HG02885 (cell line): Measurements from ENCODE around the gene FGFBP1.

Source experiments
- ATAC-seq: cut with Tn5 transposase; IDR thresholded peaks from one replicate; pipeline ENCODE4 v1.9.1; 2021; ENCODE audit warnings: mild to moderate bottlenecking; ENCODE audit not compliant: unreplicated experiment, poor library complexity

The FGFBP1 gene

DNA sequence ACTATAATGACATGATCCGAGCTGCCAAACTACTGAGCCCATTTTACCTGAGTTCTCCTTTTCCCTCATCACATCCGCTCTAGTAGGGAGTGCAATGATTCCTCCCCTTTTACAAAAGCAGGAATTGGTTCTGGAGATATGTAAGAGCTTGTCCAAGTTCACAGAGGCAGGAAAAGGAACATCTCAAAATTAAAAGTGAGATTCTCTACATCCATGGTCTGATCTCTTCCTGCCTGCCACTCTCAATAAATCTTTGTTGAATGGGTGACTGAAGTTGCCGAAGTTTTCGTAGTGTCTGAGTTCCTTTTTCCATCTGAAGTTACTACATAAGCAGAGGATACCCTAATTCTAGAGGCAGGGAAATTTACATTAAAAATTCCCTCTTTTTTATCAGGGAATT lies at the start of gene FGFBP1:
Gene FGFBP1, minus strand, starts transcription at position 101 of the 400 bp plus-strand sequence. CDS start 2,108 bp downstream, outside the sequence.
- ATAC-seq, result no peak

DNA sequence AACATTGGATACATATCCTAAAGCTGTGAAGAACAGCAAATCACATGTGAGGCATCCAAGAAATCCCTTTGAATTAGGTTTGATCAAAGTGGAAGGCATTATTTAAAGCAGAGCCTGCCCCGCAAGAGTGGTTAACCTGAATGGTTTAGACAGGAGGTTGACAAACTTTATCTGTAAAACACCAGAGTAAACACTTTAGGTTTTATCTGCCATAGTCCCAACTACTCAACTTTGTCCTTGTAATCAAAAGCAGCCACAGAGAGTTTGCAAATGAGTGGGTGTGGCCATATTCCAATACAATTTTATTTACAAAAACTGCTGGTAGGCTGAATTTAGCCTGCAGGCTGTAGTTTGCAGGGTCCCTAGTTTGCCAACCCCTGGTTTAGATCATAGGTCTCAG lies 49.7 kb upstream of the FGFBP1 start:
- no peak for ATAC-seq

GRCh38 chr4:15986907-15987306 lies 48.4 kb upstream of the FGFBP1 start:
- ATAC-seq, result no peak

DNA sequence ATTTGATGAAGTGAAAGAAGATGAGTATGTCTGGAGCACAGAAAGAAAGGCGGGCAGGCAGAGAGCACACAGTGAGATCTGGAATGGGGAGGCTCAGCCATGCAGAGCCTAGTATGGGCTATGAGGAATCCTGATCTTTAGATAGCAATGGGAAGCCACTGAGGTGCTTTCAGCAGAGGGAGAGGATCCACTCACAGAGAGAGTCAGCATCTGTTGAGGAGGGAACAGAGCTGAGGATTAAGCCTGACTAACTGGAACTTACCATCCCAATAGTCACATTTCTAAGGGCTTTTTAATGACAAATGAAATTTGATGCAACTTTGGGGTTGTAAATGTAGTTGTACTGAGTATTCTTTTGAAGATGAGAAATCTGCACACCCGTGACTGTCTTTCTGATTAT lies 45.1 kb upstream of the FGFBP1 start:
- ATAC-seq, result no peak

DNA sequence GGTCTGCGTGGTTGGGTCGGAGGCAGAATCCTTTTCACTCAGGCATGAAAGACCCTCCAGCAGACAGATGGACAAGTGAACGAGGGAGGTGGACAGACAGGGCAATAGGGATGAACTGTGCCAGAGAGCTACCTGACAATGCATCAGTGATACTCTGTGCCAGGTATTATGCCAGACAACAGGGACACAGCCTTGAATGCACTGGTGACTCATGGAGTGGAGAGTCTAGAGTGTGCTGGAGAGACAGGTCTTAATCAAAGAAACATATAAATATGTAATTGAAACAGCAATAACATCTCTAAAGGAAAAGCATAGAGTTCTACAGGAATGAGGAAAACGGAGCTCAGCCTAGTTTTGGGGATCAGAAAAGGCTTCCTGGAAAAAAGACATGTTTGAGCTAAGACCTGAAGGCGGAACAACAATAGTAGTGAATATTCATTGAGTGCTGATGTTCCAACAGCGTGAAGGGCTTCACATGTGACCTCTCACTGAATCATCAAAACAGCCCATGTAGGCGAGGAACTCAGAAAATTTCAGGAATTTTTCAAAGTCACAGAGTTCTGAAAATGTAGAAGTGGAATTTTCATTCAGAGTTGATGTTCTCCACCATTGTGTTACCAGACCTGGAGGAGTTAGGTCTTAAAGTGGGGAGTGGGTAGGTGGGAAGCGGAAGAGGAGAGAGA lies 44.4 kb upstream of the FGFBP1 start:
- no peak for ATAC-seq

GRCh38 chr4:15976456-15977447 lies 38.2 kb upstream of the FGFBP1 start:
- ATAC-seq, result no peak

DNA sequence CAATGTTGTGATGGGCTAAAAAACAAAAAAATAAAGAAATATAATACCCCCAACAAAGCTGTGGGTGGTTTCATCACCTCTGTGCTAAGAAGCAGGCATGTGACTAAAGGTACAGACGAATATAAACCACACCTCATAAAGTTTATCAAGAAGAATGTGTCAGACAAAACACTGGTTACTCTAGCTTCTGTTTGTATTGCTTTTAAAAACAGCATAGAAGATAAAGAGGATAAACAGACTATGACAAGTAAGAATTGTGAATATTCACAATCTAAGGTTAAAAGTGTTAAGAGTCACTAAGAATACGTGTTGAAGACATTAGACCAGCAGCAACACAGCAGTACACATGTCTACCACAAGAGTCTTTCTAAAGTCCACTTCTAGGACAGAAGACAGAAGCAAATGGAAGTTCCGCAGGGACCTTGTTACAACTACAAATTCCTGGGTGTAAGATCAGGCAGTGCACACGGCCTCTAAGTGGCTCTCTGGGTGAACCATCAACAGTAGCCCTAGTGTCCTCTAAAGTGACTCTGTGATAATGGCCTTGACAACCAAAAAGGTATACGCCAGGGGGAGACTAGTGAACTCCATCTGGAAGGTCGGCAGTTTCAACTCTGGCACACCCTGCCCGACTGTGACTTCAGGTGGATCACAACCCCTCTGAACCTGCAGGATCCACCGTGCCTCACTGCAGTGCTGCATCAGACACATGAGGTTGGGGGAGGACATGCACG lies 32.7 kb upstream of the FGFBP1 start:
- ATAC-seq, result no peak

DNA sequence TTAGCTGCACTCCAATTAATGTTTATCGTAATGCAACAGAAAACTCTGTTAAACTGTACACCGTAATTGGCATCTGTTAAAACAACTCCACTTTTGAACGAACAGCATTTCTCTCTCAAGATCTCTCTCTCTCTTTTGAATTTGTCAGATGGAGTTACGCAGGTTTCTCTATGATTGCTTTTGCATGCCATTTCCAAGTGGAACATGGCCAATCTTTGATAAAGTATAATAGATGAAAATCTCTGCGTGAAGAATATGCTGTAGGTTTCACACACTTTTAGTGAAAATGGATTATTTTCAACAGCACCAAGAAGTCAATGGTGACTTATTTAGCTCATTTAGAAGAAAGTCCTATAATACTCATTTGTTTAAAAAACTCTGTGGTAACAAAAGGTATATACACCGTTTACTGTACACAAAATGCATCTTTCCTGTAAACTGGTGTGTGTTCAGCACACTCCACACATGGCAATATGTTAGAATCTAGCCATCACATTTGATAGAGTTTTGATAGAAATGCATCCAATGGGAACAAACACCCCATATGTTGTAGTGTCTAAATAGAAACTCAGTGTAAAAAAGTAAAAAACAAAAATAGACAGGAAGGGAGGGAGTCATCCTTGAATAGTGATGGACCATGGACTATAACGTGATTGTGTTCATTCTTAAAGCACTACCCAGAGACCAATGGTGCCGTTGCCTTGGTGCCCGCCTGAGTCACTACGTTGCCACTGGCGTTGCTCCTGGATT lies 30.2 kb upstream of the FGFBP1 start:
- ATAC-seq, result no peak

DNA sequence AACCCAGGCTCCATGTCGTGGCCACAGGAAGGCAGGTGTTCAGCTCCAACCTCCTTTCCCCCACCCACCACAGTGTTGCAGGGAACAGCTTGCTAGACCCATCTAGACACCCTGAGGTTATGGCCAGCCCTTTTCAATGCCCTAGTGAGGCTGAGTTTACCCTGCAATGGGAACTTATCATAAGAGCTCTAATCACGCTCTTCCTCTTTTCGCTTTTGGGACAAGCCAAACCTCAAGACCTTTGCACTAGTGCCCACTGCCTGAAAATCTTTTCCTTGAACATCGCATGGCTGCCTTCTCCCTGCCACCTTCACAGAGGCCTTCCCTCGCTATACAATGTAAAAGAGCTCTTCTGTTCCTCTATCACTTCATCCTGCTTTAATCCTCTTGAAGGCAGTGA lies 26.8 kb upstream of the FGFBP1 start:
- ATAC-seq, result no peak

DNA sequence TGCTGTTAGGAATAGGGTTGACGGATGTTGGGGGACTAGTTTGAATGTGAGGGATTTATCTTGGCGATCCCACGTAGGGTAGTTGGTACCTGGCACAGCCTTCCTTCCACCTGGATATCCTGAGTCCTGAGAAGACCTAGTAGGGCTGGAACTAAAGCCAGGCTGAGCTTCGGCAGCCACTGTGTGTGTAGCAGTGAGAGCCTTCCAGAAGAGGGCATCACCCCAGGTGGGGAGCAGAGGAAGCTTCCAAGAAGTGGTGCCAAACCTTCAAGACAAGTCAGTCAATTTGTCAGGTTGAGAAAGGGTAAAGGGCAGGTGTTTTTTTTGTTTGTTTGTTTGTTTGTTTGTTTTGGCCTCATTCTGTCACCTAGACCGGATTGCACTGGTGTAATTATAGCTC lies 25.6 kb upstream of the FGFBP1 start:
- ATAC-seq, result no peak

GRCh38 chr4:15963576-15963975 lies 25.0 kb upstream of the FGFBP1 start:
- ATAC-seq, result peak; percentile 89

- ATAC-seq, result peak; percentile 43
These were observed 24.5 kb upstream of the FGFBP1 start, which contains the start of gene FGFBP2 for GRCh38 chr4:15963001-15963451. FGFBP2 (minus strand) TSS chr4:15963175; CDS start chr4:15963129, 46 bp downstream.

DNA sequence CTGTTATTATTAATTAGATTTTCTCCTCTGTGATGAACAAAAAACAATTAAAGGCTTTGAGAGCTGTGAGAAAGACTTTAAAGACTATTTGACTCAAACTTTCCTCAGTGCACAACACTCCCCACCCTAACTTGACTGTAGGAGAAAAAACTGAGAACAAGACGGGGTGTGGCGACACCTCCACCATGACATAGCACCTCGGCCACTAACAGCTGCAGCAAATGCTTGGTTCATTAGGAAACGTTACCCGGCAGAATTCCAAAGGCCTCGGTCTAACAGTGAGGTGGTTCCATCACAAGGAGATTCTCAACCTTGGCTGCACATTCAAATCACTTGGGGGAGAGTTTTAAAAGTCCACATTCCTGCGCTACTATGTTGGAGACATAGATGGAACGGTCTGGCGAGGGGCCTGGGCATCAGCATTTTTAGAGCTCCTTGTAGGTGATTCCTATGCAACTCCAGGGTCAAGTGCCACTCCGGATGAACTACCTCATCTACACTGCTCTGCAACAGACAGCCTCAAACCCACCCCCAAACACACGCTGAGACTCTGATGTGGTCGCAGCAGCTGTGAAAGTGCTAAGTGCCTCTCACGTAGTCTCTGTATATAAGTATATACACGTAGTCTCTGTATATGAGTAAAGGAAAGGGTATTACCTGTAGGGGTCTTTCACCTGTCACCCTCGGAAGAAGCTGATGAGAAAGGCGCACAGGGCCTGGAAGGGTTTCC lies 23.4 kb upstream of the FGFBP1 start:
- no peak for ATAC-seq

GRCh38 chr4:15958562-15958961 lies 20.0 kb upstream of the FGFBP1 start:
- no peak for ATAC-seq

GRCh38 chr4:15956179-15956850 lies 17.8 kb upstream of the FGFBP1 start:
- peak; percentile 96 for ATAC-seq

DNA sequence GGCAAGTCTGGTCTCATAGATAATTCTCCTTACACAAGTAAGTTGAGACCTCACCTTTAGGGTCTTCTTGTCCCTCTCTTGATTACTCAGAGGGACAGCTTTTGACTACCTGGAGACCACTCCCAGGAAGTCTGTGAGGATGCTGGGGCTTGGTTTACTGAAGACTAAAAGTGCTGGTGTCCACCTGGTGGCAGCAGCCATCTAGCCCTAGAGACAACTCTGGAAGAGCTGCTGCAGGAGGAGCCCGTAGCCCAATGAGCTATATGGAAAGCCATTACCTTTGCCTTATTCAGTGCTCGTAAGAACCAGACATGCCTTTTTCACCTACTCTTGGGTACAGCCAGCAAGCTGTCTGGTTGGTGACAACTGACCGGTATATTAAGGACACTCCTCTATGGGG lies 17.1 kb upstream of the FGFBP1 start:
- ATAC-seq, result no peak

- ATAC-seq, result no peak
These were observed 15.1 kb upstream of the FGFBP1 start for GRCh38 chr4:15953625-15954024.

DNA sequence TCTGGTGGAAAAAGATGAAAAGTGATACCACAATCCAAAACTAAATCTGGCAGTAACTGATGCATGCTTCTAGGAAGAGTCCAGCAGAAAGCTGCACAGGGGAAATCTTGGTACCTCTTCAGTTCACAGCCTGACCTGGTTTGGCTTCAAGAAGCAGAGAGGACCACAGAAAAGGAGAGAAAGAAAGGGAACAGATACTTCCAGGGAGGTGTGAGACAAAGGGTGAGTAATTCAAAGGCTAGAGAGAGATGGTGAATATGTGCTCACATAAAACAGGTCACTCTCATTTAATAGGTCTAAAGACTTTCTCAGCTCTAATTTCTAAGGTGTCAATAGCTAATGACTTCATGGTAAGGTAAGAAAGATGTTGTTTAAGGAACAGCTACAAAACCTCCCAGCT lies 13.2 kb upstream of the FGFBP1 start:
- no peak for ATAC-seq

DNA sequence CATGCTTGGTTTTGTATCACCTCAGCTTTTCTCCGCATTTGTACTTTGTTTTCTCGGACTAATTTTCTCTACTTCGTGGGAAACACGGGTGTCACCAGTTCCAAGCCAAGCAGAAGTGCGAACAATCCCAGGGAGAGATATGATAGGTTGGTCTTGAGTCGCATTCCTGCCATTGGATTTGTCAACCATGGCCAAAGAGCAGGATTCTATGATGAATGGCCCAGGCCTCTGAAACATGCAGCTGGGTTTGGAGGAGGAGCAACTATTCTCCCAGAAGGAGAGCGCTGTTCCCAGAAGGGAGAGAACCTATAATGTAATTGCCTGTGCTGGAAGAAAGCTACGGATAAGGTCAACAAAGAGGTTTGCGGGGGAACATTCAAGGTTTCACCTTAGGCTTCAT lies 10.3 kb upstream of the FGFBP1 start:
- ATAC-seq, result no peak
